ENCODE data around the gene ADAMTSL1.

ADAMTSL1 gene

DNA sequence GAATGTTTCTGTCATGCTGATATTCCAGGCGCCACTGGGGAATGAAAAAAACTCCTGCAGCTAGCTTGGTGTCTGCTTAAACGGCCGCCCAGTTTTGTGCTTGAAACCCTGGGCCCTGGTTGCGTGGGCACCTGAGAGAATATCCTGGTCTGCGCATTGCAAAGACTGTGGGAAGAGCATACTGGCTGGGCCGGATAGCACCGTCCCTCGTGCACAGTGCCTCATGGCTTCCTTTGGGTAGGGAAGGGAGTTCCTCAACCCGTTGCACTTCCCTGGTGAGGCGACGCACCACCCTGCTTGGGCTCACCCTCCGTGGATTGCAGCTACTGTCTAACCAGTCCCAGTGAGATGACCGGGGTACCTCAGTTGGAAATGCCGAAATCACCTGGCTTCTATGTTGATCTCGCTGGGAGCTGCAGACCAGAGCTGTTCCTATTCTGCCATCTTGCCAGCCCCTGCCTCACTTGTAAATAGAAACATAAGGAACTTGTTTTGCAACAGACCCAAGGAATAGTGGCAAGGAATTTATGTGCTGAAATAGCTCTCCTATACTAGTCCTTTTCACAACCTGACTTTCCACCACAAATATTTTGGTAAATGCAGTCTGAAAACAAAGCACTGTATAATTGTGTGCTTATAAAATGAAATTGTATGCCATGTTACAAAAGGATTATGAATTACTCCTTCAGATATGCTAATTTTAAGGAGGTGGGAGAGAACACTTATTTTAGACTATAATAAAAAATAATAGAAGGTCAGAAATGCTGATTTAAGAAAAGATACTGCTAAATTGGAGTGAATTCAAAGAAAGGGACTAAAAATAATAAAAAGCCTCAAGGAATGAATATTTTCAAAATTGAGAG, 90.3 kb downstream of the ADAMTSL1 start:
- TF ChIP-seq, protein P1, sequence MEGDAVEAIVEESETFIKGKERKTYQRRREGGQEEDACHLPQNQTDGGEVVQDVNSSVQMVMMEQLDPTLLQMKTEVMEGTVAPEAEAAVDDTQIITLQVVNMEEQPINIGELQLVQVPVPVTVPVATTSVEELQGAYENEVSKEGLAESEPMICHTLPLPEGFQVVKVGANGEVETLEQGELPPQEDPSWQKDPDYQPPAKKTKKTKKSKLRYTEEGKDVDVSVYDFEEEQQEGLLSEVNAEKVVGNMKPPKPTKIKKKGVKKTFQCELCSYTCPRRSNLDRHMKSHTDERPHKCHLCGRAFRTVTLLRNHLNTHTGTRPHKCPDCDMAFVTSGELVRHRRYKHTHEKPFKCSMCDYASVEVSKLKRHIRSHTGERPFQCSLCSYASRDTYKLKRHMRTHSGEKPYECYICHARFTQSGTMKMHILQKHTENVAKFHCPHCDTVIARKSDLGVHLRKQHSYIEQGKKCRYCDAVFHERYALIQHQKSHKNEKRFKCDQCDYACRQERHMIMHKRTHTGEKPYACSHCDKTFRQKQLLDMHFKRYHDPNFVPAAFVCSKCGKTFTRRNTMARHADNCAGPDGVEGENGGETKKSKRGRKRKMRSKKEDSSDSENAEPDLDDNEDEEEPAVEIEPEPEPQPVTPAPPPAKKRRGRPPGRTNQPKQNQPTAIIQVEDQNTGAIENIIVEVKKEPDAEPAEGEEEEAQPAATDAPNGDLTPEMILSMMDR (IDR thresholded peaks at IDR 0.05) = no peak
- no peak for DNase-seq (ENCODE audit: low spot score)
- Histone ChIP-seq H3K4me3 (no peak overlapping the region), H3K27ac (no peak overlapping the region)

DNA sequence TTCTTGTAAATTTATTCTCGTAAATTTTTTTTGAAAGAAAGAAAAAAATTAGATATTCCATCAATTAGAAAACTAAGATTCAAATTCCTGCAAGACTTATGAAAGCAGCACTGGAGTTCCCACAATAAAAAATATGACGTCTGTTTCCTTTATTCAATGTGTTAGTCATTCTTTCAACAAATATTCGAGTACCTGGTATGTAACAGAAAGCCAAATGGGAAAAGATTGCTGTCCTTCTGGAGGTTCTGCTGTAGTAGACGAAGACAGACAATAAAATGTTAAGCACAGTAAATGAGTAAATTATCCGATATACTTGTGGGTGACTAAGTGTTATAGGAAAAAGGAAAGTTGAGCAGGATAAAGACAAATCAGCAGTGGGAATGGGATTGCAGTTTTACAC, 92.2 kb downstream of the ADAMTSL1 start:
- no peak overlapping the region for H3K4me3 ChIP-seq
- TF ChIP-seq, protein P1 (IDR thresholded peaks at IDR 0.05) = no peak
- no peak overlapping the region for H3K27ac ChIP-seq
- DNase-seq (ENCODE audit: low spot score) = no peak

DNA sequence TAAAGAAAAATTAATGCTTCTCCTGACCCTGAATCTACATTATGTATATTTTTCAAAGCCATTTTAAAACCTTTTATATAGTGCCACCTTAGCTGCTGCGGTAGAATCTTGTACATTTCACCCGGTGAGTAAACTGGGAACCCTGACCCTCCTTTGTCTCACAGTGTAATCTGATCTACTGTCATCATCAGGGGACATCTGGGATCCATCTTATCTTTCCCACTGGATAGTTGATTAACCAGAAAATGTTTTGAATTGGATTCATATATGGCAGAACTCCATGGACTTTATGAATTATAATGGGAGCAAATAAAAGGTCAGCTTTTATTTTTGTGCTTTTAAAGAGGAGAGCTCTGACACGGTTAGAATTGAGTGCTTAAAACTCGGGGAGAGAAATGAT, 95.0 kb downstream of the ADAMTSL1 start:
- H3K4me3 ChIP-seq = no peak overlapping the region
- TF ChIP-seq, protein P1 (IDR thresholded peaks at IDR 0.05) = no peak

DNA sequence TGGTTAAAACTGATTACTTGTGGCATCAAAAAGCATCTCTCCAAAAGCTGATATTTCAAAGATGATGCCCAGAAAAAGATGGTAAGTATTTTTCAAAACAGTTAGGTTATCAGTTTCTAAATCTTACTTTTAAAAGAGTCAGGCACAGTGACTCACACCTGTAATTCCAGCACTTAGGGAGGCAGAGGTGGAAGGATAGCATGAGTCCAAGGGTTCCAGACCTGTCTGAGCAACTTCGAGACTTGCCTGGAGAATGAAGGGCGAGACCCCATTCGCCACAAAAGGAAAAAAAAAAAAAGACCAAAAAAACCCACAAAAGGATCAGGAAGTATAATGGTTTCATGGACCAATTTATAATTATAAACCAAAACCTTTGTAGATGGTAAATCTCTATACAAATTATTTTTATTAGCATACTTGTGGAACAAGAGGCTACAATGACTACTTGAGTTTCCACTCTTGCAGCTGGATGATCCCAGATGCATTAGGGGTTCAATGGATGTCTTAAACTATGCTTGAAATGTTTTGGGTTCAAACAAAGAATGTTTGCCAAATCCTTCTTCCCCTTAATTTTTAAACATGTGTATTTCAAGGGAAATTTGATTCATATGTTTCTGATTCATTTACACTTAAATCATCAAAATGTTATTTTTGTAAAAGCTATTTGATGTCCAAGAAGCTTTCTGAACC, 96.1 kb downstream of the ADAMTSL1 start:
- TF ChIP-seq, protein P1 (IDR thresholded peaks at IDR 0.05) = no peak
- Histone ChIP-seq H3K4me3 (no peak overlapping the region), H3K27ac (no peak overlapping the region)
- no peak for DNase-seq (ENCODE audit: low spot score)

More for the DNA sequence above, 95.0 kb downstream of the ADAMTSL1 start:
- DNase-seq (ENCODE audit: low spot score) = no peak
- no peak overlapping the region for H3K27ac ChIP-seq

DNA sequence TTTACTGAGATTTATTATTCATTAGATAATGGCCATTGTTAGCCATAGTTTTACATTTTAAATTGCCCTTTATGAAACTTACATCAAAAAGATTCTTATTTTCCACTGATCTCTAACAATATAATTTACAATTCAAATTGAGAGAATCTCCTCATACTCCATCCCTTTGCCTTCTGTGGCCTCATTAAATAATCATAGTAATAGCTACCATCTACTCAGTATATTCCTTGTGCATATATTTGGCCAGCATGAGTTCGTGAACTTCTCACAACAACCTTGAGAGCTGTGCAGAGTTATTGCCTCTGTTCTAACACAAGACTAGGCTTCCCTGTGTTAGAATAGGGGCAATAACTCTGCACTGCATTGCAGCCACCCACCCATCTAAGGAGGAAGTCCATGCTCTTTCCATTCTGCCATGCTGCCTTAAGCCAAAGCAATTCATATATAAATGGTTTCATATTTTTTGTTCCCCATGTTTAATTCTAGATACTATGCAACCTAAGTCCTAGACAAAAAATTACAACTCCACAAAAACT, 99.1 kb downstream of the ADAMTSL1 start:
- no peak for DNase-seq (ENCODE audit: low spot score)

DNA sequence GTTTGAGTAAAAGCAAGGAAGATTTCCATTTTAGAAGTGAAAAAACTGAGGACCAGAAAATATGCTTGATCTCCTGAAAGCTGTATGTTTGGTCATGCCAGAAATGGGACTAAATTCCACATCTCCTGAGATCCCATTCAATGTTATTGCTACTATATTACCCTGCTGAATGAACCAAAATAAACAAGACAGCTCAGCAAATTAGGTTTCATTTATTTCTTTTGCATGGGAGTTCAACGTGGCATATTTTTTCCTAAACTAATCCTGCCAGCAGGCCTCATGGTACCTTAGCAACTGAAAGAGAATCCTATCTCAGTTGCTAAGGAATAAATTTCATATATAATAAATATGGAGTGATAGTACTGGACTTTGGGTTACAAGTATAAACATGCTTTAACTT, 101.7 kb downstream of the ADAMTSL1 start:
- H3K4me3 ChIP-seq = no peak overlapping the region
- no peak for DNase-seq (ENCODE audit: low spot score)
- TF ChIP-seq, protein P1 (IDR thresholded peaks at IDR 0.05) = no peak
- H3K27ac ChIP-seq = no peak overlapping the region

More for the DNA sequence above, 99.1 kb downstream of the ADAMTSL1 start:
- Histone ChIP-seq H3K27ac (no peak overlapping the region), H3K4me3 (no peak overlapping the region)
- TF ChIP-seq, protein P1 (IDR thresholded peaks at IDR 0.05) = no peak

All from coronary artery (tissue), 2 donors.